Cardiac fibroblast (primary cell): ENCODE data around the gene MINDY4B.

Source experiments
- DNase-seq, 2 donors: peaks; one replicate each; pipeline versions ENCODE4 v3.0.0 to v3.0.0-alpha.2; 2010; ENCODE audit warnings: low read depth in 2 of 2
- H3K4me3 ChIP-seq, 2 donors: replicated peaks in 1 of 2; 1 replicate in 1 of 2; 2 replicates in 1 of 2; pipeline ENCODE4 v1.5.1; 2011; ENCODE audit warnings: low read depth in 2 of 2, low read length in 2 of 2, mild to moderate bottlenecking in 2 of 2, moderate library complexity in 1 of 2
- CTCF ChIP-seq: IDR thresholded peaks from one replicate; pipeline ENCODE4 v1.5.1; 2011; ENCODE audit warnings: low read depth, mild to moderate bottlenecking, low read length, inconsistent platforms

Gene MINDY4B

GRCh38 chr3:150826466-150827282 lies 78.6 kb downstream of the MINDY4B start:
- H3K4me3 ChIP-seq, result no peak overlapping the region
- no peak for DNase-seq
- TF ChIP-seq CTCF, result no peak

- no peak overlapping the region for H3K4me3 ChIP-seq
- no peak for DNase-seq
- TF ChIP-seq CTCF, result no peak
These were observed 79.3 kb downstream of the MINDY4B start for GRCh38 chr3:150825916-150826377.

DNA sequence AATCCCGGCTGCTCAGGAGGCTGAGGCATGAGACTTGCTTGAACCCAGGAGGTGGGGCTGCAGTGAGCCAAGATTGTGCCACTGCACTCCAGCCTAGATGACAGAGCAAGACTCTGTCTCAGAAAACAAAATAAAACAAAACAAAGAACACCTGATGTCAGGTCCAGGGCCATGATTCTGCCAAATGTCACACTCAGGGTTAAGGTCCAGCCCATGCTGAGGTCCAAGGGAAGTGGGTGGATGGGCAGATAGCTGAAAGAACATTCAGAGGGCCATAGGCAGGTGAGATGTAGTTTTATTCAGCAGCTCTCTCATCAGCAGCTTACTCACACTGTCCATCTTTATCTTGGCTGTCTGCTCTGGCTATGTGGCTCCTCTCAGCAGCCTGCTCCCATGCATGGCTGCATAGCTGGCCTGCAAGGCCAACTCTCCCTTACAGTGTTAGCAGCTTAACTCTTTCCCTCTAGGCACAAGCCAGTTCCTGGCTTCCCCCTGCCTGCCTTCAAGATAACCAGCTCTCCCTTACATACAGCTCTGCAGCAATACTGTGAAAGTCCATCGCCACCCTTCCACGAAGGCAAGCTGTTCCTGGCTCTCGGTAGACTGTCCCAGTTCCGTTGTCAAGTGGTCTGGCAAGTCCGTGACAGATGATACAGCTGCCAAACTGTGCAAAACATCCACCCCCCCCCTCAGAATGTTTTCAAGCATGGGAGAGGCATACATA lies 79.9 kb downstream of the MINDY4B start:
- no peak for TF ChIP-seq CTCF
- no peak overlapping the region for H3K4me3 ChIP-seq

GRCh38 chr3:150823277-150823676 lies 82.0 kb downstream of the MINDY4B start:
- H3K4me3 ChIP-seq, result no peak overlapping the region
- no peak for TF ChIP-seq CTCF
- DNase-seq, result no peak

More for the DNA sequence above, 79.9 kb downstream of the MINDY4B start:
- no peak for DNase-seq

GRCh38 chr3:150822636-150823035 lies 82.6 kb downstream of the MINDY4B start:
- TF ChIP-seq CTCF, result no peak
- no peak overlapping the region for H3K4me3 ChIP-seq
- no peak for DNase-seq
